Hematopoietic multipotent progenitor cell treated with erythropoietin and hydrocortisone succinate and interleukin-3 and kit ligand, for 17 days (in vitro differentiated cells): ENCODE results near the gene MAST3.

Source experiments
- DNase-seq: peaks from one replicate; pipeline ENCODE4 v3.0.0-alpha.2; 2015; ENCODE audit warnings: low spot score

The MAST3 gene

DNA sequence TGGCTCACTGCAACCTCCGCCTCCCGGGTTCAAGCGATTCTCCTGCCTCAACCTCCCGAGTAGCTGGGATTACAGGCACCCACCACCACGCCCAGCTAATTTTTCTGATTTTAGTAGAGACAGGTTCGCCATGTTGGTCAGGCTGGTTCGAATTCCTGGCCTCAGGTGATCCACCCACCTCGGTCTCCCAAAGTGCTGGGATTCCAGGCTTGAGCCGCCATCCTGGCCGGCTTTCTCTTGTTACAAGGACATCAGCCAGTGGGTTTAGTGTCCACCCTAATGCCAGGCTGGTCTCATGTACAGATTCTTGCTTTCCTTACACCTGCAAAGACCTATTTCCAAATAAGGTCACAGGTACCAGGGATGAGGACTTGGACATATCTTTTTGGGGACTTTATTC lies 62.2 kb downstream of the MAST3 start:
- no peak for DNase-seq

DNA sequence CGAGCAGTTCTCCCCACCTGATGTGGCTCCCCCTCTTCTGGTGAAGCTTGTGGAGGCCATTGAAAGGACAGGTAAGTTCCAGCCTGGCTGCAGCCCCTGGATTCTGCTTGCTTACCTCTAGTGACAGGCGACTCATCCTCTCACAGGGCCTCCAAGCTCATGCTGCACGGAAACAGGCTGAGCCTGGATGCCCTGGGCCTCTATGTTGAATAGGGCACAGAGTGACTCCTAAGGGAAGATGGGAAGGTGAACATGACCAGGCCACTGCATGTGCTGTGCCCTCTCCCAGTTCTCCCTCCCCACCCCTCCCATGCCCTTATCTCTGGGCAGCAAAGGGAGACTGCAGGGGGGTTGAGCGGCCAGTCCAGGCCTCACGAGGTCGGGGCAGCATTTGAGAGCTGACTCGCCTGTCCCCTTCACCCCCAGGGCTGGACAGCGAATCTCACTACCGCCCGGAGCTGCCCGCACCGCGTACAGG lies 63.0 kb downstream of the MAST3 start:
- peak; percentile 75 for DNase-seq

DNA sequence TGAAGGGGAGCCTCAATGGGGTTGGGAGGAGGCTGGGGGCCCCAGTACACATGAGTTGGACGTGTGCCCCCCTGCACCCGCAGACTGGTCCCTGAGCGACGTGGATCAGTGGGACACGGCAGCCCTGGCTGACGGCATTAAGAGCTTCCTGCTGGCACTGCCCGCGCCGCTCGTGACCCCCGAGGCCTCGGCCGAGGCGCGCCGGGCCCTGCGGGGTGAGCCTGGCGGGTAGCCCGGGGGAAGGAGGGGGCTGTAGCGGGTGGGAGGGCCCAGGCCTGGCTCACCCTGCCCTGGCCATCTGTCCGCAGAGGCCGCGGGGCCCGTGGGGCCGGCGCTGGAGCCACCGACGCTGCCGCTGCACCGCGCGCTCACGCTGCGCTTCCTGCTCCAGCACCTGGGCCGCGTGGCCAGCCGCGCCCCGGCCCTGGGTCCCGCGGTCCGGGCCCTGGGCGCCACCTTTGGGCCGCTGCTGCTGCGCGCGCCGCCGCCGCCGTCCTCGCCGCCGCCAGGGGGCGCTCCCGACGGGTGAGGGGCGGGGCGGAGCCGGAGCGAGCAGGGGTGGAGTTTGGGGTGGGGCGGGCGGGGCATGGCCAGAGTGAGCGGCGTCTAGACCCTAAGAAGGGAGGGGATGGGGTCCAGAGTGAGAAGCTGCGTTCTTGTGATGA lies 63.5 kb downstream of the MAST3 start:
- peak; percentile 90 for DNase-seq

DNA sequence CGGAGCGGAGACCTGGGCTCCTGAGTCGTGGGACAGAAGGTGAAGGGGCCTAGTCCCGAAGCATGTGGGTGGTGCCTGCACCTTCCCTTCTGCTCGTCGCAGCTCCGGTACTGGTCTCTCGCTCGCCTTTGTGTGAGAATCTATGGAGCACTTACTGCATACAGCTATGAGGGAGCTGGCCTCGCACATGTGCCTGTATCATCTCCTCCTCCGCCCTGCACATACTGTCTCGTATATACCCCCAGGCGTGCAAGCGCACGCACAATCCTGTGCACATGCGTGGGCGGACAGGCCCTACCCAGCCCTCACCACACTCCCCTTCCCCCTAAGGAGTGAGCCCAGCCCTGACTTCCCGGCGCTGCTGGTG lies 64.0 kb downstream of the MAST3 start:
- DNase-seq, result no peak

DNA sequence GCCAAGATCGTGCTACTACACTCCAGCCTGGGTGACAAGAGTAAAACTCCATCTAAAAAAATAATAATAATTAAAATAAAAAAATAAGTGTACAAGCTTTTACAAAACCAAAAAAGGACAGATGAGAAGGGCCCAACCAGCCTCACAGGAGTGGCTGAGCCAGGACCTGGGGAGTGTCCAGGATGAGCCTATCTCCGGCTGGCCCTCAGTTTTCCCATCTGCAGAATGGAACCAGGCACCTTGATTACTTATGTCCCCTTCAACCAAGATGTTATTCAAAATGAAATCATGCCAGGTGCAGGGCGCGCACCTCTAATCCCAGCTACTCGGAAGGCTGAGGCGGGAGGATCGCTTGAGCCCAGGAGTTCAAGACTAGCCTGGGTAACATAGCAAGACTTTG lies 66.5 kb downstream of the MAST3 start:
- no peak for DNase-seq

DNA sequence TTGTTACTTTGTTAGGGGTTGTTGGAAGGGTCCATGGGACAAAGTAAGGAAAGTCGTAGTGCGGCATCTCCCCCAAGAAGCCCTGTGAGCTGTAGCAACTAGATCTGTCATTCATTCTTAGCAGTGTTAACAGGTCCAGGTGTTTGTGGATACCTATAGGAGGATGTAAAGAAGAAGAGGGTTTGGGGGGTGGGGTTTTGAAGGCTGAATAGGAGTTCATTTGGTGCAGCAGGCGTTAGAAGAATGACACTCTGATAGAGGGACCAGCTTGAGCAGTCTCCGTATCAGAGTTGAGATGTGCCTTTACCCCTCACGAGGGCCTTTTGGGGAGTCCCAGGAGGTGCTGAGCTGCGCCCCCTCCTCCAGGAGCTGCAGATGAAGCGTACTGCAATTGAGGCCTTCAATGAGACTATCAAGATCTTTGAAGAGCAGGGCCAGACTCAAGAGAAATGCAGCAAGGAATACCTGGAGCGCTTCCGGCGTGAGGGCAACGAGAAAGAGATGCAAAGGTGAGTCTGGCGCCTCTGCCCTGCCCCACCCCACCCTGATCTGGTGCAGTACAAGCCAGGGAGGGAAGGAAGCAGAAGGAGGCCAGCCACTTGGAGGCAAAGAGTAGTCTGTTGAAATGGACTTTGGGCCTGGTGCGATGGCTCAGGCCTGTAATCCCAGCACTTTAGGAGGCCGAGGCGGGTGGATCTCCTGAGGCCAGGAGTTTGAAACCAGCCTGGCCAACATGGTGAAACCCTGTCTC lies 68.4 kb downstream of the MAST3 start:
- no peak for DNase-seq

DNA sequence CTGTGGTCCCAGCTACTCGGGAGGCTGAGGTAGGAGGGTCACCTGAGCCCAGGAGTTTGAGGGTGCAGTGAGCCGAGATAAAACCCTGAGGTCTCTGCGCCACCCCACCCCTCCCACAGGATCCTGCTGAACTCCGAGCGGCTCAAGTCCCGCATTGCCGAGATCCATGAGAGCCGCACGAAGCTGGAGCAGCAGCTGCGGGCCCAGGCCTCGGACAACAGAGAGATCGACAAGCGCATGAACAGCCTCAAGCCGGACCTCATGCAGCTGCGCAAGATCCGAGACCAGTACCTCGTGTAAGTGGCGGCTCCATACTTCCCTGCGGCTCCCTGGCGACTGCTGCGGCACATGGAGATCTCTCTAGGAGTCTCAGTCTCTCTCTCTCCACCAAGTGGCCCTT lies 69.4 kb downstream of the MAST3 start:
- no peak for DNase-seq

DNA sequence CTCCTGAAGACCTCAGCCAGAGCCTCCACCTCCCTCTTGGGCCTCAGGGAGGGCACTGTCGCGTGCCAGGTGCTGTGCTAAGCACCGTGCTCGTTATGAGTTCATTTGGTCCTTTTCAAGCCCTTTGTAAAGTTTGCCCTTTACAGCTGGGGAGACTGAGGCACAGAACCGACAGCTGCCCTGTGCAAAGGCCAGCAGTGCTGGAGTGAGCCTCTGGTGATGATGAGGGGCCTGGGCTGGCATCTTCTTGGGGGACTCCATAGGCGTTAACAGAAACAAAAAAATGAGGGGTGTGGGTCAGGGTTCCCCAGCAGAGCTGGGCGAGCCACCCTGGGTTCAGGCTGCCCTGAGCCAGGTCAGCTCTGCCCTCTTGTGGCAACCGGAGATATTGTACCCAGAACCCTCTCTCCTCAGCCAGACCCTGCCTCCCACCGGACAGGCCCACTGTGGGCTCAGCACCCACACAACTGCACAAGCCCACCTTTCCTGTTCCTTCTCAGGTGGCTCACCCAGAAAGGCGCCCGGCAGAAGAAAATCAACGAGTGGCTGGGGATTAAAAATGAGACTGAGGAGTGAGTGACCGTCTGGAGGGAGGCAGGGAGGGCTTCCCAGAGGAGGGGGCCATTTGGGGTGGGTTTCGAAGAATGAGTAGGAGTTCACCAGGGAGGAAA lies 70.5 kb downstream of the MAST3 start:
- DNase-seq, result peak; percentile 72

DNA sequence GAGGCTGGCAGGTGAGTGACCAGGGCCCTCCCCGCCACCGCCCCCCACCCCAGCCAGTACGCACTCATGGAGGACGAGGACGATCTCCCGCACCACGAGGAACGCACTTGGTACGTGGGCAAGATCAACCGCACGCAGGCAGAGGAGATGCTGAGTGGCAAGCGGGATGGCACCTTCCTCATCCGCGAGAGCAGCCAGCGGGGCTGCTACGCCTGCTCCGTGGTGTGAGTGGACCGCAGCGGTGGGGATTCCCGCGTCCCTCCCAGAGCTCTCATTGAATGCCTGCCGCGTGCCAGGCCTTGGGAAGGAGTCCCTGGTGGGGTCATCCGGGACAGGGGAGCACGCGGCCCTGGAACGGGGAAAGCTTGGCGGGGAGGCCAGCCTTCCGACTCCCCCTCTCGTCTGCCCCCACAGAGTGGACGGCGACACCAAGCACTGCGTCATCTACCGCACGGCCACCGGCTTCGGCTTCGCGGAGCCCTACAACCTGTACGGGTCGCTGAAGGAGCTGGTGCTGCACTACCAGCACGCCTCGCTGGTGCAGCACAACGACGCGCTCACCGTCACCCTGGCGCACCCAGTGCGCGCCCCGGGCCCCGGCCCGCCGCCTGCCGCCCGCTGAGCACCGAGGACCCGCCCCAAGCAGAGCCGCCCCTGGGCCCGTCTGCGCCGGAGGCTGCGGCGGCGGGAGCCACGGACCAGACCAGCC lies 71.2 kb downstream of the MAST3 start:
- DNase-seq, result no peak

DNA sequence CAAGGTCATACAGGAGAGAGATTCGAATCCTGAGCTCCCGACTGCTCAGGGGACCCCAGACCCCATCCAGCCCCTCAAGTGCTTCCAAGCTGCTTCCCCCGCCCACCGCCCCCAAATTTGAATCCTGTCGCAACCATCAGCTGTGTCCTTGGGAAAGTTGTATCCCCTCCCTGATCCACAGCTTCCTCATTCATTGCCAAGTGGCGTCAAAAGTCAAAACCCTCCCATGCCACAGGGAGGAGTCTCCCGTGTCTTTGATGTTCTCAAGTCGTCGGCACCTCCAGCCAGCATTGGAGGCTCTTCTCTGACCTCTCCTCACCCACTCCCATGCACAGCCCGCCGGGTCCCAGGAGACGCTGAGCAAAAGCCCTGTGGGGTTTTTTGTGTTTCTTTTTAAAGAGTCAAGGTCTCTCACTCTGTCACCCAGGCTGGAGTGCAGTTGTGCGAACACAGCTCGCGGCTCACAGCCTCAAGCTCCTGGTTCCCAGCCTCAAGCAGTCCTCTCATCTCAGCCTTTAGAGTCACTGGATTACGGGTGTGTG lies 73.2 kb downstream of the MAST3 start:
- peak; percentile 2 for DNase-seq

DNA sequence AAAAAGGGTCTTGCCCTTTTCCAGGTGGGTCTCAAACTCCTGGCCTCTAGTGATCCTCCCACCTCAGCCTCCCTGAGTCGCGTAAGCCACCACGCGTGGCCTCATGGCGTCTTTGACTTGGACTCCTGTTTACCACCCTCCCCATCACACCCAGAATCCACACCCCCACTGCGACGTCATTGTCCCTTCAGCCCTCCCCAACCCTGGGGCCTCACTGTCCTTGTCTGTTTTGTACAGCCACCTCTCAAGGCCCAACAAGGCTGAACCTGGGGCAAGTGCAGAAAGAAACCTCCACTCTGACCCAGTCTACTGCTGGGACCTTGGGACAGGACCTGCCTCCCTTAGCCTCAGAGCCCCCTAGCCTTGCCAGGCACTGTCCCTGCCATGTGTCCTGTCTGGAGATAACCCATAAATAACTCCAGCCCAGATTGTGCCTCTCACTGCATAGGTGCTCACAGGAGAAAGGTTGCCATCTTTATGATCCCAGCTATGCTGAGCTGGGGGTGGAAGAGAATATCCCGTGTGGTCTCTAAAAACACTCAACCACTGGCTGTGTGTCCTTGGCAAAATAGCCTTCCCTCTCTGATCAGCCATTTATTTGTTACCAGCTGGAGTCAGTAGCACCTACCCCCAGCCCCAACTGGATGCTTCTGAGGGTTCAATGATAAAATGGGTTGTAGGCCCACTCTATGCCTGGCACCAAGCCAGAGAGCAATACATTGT lies 74.2 kb downstream of the MAST3 start:
- peak; percentile 5 for DNase-seq

DNA sequence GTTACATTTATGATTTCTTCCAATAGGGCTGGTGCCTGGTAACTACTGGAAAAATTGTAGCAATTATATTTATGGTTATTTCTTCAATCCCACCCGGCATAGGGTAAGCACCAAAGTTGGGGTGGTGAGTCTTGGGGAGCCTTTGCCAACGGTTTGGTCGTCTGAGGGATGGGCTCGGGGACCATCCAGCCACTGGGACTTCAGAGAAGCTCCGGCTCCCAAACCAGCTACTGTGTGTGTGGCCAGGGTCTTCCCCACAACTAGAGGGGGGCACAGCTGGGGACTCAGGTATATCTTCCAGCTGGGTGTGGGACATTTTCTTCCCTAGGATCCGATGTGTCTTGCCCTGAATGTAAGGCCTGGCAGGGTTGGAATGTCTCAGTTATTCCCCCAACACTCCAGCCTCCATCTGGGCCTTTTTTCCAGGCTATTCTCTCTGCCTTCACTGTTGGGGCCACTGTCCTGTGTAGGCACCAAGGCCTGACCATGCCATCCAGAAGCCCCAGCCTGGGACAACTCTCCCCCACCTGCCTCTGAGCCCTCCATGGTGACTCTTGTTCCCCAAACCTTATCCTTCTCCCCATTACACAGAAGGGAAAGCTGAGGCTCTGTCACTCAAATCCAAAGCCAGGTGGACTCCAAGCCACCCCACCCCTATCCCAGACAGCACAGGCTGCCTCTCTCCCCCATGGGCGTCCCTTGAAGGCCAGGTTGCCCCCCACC lies 74.9 kb downstream of the MAST3 start:
- DNase-seq, result no peak

DNA sequence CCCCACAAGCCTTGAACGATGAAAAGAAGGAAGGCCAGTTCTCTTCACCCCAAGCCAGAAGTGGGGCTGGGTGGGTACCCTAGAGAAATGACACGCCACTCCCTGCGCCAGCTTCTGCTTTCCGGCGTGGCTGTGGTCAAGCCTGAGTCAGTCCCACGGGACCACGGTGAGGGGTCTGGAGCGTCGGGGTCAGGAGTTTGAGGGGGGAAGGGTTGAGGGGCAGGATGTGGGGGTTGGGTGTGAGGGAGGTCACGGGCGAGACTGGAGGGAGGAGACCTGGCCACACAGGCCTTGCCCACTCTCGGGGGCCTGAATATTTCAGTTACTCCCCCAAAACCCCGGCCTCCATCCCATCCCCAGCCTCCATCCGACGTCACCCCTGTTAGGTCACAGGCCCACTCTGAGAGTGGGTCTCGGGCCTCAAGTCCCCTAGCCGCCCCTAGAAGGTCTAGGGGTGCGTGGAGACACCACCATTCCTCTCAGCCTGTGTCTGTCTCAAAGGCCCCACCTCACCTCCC lies 75.5 kb downstream of the MAST3 start:
- no peak for DNase-seq

DNA sequence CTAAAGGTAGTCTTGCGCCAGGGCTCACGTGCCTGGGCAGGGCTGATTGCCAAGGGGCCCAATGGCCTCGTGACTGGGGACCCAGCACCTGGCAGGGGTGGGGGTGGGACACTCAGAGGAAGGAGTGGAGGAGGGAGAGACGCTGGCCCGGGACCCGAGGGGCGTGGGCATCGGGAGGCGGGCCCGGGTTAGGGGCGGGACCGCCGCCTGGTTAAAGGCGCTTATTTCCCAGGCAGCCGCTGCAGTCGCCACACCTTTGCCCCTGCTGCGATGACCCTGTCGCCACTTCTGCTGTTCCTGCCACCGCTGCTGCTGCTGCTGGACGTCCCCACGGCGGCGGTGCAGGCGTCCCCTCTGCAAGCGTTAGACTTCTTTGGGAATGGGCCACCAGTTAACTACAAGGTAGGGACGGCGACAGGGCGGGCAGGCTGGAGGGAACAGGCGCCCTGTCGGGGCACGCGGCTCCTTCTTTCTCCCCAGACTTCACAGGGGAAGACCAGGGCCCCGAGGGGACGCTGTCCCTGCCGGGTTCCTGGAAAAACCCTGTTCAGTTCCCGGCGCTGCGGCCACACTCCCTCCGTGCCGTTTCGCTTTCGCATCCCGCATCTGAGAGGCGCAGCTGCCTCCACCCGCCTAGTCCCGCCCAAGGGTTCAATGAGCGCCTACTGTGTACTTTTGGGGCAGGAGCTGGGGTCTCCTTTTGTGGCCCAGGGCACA lies 76.2 kb downstream of the MAST3 start, which contains the start of gene IFI30:
Gene IFI30, plus strand, starts transcription at position 242 of the 717 bp plus-strand sequence. Its CDS starts 29 bp downstream, at position 271.
- peak; percentile 57 for DNase-seq

DNA sequence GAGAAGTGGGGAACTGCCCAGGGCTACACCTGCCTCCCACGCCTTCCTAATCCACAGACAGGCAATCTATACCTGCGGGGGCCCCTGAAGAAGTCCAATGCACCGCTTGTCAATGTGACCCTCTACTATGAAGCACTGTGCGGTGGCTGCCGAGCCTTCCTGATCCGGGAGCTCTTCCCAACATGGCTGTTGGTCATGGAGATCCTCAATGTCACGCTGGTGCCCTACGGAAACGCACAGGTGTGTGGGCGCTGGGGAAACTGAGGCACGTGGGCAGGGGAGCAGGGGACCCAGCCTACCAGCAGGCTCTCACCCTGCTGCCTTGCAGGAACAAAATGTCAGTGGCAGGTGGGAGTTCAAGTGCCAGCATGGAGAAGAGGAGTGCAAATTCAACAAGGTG lies 77.4 kb downstream of the MAST3 start:
- DNase-seq, result no peak

DNA sequence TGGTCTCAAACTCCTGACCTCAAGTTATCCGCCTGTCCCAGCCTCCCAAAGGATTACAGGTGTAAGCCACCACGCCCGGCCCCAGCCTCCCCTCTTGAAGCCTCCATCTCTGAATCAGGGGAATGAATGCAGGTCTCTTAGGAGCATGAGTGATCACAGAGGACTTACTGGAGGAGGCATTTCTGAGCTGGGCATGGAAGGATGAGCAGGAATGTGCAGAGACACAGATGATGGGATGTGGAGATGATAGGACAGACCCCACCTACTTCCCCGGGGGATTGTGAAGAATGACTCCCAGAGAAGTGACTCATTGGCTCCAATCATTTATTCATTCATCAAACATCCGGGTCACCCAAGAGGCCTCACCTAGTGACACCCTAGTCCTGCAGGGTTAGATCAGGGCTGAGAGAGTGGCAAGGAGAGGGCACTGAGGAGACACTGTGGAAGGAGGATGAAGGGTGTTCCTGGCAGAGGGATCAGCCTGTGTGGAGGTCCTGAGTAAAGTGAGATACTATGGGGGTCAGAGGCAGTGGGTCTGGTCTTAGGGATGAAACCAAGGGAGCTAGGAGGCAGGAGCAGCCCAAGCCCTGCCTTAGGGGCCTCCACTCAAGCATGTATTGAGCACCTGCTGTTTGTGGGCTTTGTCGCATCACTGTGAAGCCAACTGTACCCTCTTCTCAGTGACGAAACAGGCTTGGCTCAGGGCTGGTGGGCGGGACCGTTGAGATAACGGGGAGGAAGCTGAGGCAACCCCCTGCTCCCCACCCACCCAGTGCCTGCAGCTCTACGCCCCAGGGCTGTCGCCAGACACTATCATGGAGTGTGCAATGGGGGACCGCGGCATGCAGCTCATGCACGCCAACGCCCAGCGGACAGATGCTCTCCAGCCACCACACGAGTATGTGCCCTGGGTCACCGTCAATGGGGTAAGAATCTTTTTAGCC lies 79.1 kb downstream of the MAST3 start:
- no peak for DNase-seq

DNA sequence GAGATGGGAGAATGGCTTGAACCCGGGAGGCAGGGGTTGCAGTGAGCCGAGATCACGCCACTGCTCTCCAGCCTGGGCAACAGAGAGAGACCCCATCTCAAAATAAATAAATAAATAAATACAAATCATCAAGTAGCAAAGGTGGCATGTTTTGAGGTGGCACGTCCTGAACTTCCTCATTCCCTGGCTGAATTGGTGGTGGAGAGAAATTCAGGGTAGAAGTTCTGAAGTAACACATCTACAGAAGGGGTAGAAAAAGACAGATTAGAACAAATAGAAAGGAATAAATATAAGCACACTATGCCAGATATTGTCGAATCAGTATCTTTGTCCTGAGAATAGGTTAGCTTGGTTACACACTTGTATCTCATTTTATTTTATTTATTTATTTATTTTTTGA lies 82.4 kb downstream of the MAST3 start:
- no peak for DNase-seq

DNA sequence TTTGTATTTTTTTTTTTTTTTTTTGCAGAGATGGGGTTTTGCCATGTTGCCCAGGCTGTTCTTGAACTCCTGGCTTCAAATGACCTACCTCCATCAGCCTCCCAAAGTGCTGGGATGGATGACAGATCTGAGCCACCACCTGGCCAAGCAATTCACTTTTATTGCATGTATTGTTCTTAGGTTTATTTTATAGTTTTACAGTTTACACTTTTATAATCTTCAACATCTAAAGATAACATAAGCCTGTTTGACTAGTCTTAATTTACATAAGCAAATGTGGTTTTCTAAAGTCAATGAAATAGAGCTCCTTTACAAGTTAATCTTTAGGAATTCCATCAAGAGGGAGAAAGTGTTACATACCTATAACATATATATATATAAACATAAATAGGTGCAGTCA lies 86.0 kb downstream of the MAST3 start:
- DNase-seq, result no peak

DNA sequence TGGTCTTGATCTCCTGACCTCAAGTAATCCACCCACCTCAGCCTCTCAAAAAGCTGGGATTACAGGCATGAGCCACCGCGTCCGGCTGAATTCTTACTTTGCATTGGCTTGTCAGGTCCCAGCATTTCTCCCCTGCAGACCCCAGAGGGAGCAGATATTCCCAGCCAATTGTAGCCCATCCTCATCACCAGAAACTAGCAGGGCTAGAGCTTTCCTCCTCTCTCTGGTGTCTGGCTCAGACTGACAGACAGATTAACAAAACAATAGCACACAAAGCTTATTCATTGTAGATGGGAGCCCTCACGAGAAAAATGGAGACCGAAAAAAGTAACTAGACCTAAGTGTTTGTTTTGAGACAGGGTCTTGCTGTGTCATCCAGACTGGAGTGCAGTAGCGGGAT lies 88.0 kb downstream of the MAST3 start:
- no peak for DNase-seq
